ENCODE measurements around the gene PALLD.
"Not testable (repeated sequence)": the region's sequence is repeated elsewhere in the genome, so short reads cannot be mapped to it uniquely, and the experiment has no call there.

The PALLD gene

DNA sequence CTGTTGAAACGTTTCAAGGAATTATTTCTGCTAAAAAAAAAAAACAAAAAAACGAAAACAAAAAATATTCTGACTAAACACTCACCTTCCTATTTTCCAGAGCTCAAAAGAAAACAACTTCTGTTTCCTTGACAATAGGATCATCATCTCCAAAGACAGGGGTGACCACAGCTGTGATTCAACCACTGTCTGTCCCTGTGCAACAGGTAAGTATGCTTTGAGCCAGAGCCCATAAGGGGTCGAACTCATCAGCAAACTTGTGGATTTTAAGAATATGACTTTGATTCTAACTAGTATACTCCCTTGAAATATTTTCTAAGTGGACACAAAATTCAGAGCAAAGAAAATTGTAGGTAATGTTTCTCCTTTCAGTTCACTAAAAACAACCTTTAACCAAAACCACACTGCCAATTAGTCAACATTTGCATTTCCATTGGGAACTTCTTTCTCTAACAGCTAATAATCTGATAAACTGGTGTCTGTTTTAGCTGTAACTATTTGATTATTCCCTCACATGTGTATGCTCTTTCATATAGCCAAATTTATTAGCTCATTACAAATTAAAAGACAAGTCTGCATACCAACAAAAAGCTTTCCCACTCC lies 186.1 kb downstream of the PALLD start:
- no peak for DNase-seq

DNA sequence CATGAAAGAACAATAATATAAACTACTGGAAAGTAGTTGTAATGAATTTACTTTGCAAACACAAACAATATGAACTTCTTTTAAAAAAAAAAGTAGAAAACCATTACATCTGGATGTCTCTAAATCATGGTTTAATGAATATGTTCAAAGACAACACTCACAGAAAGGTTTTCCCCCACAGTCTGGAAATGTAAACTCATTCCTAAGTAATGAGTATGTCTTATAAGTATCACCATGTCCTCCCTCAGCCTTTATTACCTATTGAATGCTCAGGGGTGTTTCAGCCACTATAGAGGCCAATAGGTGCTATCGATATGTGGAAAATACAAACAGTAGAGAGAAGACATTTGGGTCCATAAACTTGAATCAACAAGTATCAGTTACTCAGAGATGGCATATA lies 186.7 kb downstream of the PALLD start:
- DNase-seq = no peak

DNA sequence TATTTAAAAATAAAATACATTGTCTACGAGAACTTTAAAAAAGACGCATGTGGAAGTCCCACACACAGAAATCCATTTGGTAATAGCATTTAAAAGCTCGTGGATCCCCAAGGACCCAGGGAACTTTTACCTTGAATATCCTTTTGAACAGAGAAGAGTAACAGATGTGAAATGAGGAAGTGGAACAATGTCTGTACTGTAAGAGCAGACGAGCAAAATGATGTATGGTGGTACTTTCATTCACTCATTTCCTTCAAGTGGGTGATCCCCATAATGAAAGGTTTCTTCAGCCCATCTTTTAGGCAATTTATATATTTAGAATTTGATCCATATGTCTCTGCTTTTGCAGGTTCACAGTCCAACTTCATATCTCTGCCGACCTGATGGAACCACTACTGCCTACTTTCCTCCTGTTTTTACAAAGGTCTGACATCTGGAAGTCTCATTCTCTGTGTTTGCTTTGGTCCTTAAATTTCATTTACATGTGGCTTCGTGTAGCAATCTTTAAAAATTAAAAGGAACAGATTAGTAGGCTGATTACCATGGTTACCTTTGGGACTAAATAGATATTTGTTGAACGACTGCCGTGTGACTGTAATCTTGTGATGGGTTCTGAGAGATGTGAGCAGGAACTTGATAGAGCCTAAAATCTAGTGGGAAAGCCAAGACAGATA lies 188.4 kb downstream of the PALLD start:
- no peak for DNase-seq

DNA sequence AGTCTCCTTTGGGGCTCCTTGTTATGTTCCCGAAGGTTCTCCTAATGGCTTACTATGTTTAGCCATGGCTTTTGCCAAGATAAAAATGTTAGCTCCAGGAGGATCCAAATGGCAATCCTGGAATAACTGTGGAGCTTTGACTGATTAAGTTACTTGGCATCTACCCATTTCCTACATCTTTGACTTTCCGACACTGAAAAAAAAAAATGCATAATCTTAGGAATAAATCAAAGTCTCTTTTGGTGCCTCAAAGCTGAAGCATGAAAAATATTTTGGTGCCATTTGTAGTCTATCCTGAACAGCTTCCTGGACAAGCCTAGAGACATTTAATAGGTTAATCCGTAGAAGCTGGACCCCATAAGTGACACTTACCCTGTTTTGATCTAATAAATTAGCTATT lies 191.7 kb downstream of the PALLD start:
- DNase-seq = no peak

DNA sequence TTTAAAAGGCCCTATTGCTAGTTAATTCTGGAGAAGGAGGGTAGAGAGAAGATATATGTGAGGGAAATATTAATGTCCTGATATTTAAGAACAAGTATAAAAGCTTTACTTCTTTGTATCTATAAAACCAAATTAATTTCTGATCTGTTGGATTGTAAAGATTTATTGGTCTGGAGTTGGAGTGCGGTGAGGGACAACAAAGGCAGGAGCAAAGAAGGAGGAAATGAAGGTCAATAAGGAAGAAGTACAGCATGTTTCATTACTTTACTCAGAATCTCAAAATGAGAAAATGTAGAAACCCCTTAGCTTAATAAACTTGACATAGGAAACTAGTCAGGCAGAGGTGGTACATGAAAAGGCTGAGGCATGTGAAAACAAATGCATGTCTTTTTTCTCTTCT lies 192.9 kb downstream of the PALLD start:
- no peak for DNase-seq

DNA sequence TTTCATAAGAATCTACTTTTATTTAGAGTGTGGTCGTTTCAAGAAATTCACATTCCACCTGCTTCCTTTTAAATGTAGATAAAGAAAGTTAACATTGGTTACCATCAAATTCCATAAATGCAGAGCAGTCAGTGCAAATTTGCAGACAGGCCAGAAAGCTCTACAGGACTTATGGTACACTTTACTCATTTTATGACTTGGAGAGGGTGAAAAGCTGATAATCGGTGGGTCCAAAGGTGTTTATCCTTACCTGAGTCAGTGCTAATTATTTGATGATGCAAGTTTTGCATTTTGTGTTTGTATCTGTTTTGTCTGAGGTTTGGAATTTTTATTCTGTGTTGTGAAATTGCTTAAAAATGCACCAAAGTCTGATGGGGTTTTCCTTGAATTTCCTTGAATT lies 193.3 kb downstream of the PALLD start:
- no peak for DNase-seq

DNA sequence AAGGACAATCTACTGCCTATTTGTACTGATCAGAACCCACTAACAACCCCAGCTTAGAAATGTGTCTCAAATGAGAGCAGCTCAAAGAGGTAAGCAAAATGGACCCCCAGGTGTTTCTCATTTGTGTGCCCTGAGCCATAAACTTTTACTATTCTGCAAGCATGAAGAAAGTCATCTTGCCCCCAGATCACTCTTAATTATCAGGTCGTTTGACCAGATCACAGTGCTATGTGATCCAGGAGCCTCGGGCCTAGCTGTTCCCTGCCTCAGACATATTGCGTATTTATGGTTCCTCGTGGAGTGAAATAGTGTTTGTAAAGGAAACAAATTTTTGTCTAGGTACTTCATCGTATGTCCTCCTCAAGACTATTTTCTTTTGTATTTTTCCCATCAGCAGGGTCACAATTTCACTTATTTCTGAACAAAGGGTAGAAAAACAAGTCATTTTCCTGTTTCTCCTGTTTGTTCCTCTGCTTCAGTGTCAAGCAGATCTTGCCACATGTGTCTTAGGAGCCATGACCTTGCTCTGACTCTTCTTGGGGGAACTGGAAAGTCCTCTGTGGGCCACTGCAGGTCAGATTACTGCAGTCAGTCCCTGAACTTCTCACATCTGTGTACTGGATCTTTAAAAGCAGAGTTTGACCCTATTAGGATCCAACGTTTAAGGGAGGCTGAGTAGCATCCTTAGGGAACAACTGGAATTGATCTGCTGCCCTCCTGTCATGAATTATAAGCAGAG lies 194.9 kb downstream of the PALLD start:
- DNase-seq = no peak

DNA sequence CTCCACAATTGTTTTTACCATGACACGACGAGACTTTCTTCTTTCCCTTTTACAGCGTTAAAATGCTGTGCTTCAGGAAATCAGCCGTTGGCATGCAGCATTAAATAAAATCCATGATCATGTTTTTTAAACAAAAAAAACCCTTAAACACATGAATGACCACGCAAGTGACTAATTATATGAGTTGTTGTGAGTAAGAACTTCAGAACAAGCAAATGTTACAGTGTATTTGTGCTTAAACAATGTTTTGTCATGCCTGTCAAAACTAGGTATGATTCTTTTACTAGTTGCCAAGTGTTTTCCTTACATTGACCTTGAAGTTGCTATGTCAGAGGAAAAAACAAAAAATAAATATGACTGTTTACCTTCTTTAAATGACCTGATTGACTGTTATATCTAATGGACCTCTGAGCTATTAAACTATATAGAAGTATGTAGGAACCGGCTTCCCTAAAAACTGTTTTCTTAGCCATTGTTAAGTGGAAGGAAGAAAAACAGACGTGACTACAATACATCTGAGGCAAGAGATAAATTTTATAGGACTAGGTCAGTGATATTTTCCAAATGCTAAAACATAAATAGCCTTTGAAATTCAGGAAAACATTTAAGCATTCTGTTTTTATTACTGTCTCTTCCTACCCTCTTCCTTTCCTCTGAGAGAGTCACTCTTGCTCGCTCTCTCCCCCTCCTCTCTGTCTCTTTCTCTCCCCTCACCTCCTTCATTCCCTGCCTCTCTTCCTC lies 197.1 kb downstream of the PALLD start:
- no peak for DNase-seq

DNA sequence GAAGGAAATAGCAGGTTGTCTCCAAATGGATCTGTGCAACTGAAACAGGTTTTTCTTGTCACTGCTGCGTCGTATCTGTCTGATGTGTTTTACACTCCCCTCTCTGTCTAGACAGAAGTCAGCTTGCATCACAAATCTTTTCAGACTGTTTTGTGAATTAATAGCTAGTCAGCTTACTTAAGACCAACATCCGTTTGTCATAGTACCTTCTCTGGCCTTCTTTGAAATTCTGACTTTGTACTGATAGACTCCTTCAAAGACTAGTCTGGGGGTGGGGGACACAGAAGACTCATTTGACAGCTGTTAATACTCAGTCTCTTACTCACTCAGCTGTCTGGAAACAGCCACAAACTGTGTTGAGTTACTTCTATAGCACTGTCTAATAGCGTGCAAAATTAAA lies 197.8 kb downstream of the PALLD start:
- no peak for DNase-seq

DNA sequence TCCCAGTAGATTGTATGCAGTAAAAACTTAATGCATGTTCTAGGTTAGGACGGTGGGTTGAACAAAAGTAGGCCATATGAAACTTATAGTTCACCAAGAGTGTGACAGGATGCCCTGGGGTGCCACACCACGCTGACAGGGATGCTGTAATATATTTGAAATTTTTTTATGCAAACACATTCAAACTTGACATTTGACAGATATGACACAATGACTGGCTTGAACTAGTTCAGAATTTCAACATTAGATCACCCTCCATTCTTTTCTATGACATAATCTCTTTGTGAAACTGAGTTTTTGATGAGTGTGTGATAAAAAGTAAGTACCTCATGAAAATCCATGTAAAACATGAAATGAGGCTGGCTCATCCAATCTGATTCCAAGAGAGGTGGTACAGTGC lies 198.4 kb downstream of the PALLD start:
- no peak for DNase-seq

DNA sequence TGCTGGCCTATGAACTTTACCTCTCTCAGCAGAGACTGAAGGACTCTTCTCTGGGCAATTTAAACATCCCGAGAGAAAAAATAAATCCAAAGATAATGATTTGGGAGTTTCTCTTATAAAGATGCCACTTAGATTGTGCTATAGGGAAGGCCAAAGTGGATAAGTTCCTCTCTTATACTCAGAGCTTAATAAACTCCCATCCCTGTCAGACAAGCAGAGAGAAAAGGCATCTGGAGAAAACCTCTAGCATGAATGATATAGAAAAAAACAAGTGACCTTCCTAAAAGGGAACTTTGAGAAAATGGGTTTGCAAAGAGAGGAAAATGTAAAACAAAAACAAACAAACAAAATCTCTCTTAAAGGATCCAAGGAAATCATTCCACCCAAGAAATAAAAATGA lies 199.4 kb downstream of the PALLD start:
- no peak for DNase-seq

DNA sequence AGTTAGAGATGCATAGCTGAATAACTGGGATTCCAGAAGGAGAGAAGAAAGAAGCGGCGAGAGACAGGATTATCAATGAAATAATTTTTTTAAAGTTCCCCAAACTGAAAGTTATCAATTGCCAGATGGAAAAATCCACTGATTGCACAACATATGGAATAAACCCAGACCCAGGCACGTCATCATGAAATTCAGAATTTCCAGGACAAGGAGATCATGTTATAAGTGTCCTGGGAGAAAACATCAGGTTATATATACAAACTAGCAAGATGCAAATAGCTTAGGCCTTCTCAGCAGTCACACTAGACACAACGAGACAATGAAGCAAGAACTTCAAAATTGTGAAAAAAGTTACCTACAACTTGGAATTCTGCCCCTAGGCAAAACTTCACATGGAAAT lies 200.0 kb downstream of the PALLD start:
- no peak for DNase-seq

DNA sequence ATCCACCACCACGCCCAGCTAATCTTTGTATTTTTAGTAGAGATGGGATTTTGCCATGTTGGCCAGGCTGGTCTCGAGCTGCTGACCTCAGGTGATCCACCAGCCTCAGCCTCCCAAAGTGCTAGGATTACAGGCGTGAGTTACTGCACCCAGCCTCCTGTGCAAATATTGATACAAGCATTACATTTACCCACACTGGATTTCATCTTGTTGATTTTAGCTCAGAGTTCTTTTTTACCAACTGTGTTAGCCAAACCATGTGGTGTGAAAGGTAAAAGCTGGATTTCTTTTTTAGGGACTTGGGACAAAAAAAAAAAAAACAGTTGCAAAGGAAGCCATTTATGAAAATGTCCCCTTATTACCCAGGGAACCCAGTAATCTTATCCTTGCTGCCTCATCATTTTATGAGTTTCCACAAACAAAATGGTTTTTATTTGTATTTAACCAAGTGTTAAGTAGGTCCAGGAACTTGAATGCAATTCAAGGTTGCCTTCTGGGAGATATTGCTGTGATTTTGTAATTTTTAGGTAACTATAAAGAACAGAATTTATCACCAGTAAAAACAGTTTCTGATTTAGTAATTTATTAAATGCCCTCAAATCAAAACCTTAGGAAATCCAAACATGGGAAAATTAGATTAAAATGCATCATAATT lies 202.5 kb downstream of the PALLD start:
- no peak for DNase-seq

DNA sequence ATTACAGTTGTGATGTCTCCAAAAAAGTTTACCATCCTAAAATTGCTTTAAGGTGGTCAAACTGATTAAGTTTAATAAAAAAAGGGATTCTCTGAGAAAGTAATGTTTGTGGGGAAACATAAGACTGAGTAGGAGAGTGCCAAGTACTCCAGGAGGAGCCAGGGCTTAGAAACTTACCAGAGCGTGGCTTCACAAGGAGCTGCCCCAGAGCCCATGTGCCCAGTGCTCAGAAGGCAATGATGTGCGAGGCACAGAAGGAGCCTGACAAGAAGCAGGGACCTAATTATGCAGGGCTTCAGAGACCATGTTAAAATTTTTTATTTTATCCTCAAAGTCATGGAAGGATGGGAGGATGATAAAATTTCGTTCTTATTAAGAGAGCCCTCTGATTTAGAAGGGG lies 204.2 kb downstream of the PALLD start:
- no peak for DNase-seq

DNA sequence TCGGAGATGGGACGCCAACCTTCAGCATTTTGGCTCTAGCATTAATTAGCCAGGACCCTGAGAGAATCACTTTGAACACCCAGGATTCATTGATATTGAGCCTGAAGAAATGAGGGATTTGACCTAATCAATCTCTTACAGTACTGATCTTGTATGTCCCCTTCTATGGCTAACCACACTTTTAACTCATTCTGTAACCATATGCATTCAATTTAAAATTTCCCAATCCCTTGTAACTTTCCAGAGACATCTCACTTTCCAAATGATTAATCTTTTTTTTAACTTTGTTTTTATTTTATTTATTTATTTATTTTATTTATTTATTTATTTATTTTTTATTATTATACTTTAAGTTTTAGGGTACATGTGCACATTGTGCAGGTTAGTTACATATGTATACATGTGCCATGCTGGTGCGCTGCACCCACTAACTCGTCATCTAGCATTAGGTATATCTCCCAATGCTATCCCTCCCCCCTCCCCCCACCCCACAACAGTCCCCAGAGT lies 205.8 kb downstream of the PALLD start:
- not testable (repeated sequence) for DNase-seq

DNA sequence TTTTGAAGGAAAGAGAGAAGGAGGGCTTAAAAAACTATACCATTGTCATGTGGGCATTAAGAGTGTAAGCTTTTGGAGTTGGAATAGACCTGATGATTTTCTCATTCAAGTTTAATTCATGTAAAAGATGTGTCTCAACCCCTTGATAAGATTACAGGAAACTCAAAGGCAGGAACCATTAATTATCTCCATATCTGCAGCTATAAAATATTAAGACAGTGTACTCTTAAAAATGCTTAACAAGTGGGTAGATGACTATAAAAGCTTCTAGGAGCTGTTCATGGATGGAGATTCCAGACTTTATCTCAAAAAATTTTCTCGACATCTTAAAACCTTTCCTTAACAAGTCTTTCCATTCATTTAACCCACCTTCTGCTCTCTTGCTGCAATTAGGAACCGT lies 208.3 kb downstream of the PALLD start:
- DNase-seq = no peak

DNA sequence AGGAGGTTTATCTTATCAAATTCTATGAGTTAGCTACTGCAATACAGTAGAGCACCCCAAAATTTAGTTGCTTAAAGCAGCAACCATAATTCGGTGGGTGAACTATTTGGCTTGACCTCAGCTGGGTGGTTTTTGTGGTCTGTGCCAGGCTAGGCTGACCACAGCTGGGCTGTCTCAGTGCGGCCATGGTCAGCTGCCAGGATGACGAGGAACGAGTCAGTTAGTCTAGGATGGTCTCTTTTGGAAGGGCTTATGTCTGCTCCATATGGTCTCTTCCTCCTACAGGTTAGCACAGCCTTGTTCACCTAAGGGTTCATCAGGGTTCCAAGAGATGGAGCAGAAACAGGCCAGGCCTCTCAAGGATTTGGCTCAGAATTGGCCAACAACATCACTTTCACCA lies 210.4 kb downstream of the PALLD start:
- no peak for DNase-seq

DNA sequence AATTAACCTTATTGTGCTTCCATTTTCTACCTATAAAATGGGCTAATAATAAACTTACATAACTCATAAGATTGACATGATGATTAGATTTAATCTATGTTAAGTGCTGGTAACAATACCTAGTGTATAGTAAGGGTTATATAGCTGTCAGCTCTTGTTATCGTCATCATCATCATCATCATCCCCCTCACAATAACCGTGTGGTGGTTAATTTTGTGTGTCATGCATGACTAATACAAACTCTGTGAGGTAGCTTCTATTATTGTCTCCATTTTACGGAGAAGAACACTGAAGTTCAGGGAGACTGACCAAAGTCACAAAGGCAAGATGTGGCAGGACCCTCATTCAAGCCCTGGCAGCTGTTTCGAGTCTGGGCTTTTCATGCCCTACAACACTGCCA lies 211.3 kb downstream of the PALLD start:
- no peak for DNase-seq

DNA sequence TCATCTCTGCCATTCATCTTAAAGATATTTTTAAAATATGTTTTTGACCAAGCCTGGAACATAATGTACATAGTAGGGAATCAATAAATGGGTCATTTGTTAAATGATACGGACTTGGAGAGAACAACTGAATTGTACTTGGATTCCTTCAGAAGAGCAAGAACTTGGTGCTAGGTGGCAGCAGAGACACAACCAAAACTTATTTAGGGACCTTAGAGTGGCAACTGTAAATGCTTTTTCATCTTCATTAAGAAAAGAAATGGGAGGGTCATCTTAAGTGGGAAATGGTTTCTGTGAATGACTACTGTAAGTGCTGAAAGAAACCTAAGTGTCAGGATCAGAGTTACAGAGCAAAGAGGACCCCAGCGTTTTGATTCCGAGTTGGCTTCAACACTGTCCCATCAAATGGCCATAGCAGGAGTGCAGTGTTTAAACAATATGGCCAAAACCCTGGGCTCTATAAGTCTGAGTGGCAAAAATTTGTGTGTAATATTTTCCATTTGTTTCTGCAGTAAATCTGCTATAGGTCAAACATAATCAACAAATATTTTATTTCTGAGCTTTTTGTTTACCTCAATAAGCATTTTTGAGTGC lies 213.6 kb downstream of the PALLD start:
- DNase-seq = no peak

DNA sequence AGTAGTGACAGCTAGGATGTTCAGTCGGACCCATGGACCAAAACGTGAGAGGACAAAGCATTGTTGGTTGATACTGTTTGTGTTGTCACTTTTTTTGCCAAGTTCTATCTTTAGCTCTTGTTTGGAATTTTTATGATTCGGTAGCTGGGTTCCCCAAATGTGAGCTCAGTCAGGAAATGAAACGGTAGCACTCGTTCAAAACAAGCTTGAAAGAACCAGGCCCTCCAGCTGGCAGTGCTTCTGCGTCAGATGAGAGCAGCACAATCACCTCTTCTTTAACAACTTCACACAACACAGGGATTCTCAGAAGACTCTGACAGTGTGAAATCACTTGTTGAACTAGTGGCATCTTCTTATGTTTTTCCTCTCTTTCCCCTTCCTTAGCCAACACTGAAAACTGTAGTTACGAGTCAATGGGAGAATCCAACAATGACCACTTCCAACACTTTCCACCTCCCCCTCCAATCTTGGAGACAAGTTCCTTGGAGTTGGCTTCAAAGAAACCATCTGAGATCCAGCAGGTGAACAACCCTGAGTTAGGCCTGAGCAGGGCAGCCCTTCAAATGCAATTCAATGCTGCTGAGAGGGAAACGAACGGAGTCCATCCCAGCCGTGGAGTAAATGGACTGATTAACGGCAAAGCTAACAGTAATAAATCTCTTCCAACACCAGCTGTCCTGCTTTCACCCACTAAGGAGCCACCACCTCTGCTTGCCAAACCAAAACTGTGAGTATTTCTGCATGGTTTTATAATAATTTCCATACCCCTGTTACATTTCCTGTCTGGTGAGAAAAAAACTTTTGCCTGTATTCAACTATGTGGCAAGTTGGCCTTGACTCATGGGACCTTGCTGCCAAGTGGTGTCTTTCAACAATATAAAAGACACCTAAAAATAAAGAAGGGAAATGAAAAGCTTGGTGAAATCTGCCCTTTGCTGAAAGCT lies 214.6 kb downstream of the PALLD start:
- DNase-seq = no peak

DNA sequence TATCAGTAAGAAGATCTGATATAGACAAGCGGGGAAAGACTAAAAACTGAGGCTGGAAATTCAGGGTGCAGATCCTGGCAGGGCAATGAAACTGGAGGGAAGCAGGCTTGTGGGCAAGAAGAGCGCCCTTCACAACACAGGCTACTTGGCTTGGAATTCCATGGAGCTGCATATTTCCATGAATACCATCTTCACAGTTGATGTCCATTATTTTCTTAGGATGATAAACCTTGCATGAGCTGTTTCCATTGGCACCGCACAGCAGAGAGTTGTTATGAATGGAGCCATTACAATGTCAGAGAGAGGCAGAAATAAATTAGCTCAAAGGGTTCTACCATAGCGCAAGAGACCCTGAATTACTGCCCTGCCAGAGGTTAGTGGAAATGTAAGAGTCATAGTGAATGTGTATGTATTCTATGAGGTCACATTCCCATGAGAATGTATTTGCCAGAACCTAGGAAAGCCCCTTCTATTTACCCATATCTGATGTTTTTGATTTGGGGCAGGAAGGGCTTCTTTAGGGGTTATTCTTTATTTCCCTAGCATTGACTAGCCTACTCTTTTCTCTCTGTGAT lies 215.6 kb downstream of the PALLD start:
- no peak for DNase-seq
